H9 (cell line): ENCODE measurements around the gene TH. TPM values are rescaled to one million over a fixed set of nuclear protein-coding genes. Genes with fewer than 3 reads are reported as not detected.

Experiments used
- DNase-seq: peaks from one replicate; pipeline ENCODE4 v3.0.0-alpha.2; 2017
- H2AFZ ChIP-seq: one replicate; pipeline ENCODE4 v1.6.1; 2013; ENCODE audit warnings: mild to moderate bottlenecking, low read length, control low read depth, moderate library complexity
- H2AK5ac ChIP-seq: 2 replicates; pipeline ENCODE4 v1.6.1; 2013; ENCODE audit warnings: low read length, control low read depth, mixed read lengths; ENCODE audit not compliant: insufficient read length
- H2BK120ac ChIP-seq: one replicate; pipeline ENCODE4 v1.6.1; 2013; ENCODE audit warnings: low read depth, mild to moderate bottlenecking, low read length, control low read depth, inconsistent platforms; ENCODE audit not compliant: poor library complexity, severe bottlenecking
- H2BK12ac ChIP-seq: 2 replicates; pipeline ENCODE4 v1.6.1; 2013; ENCODE audit warnings: low read length, control low read depth, mixed read lengths, low read depth; ENCODE audit not compliant: insufficient read length
- H2BK15ac ChIP-seq: 2 replicates; pipeline ENCODE4 v1.6.1; 2013; ENCODE audit warnings: low read depth, low read length, control low read depth
- H2BK20ac ChIP-seq: one replicate; pipeline ENCODE4 v1.6.1; 2013; ENCODE audit warnings: low read depth, mild to moderate bottlenecking, low read length, control low read depth, inconsistent platforms; ENCODE audit not compliant: poor library complexity, severe bottlenecking
- H2BK5ac ChIP-seq: 2 replicates; pipeline ENCODE4 v1.6.1; 2013; ENCODE audit warnings: low read length, control low read depth, mixed read lengths; ENCODE audit not compliant: insufficient read length
- H3K14ac ChIP-seq: 2 replicates; pipeline ENCODE4 v1.6.1; 2013; ENCODE audit warnings: low read length, control low read depth; ENCODE audit not compliant: insufficient read depth
- H3K18ac ChIP-seq: 2 replicates; pipeline ENCODE4 v1.6.1; 2013; ENCODE audit warnings: low read depth, mild to moderate bottlenecking, mixed read lengths, low read length, control low read depth; ENCODE audit not compliant: insufficient read length
- H3K23ac ChIP-seq: 2 replicates; pipeline ENCODE4 v1.6.1; 2013; ENCODE audit warnings: low read length, control low read depth, mixed read lengths, low read depth; ENCODE audit not compliant: insufficient read length
- H3K23me2 ChIP-seq: 2 replicates; pipeline ENCODE4 v1.6.1; 2013; ENCODE audit warnings: low read depth, mild to moderate bottlenecking, mixed read lengths, low read length, control low read depth; ENCODE audit not compliant: insufficient read length, poor library complexity, severe bottlenecking
- H3K27ac ChIP-seq: 2 replicates; pipeline ENCODE4 v1.5.1; 2013; ENCODE audit warnings: low read length, control low read depth, mixed read lengths, low read depth; ENCODE audit not compliant: insufficient read length
- H3K27me3 ChIP-seq: 2 replicates; pipeline ENCODE4 v1.6.1; 2013; ENCODE audit warnings: low read length, control low read depth, inconsistent platforms; ENCODE audit not compliant: insufficient read depth
- H3K4ac ChIP-seq: 2 replicates; pipeline ENCODE4 v1.6.1; 2013; ENCODE audit warnings: low read depth, mild to moderate bottlenecking, control low read depth, inconsistent platforms, low read length, moderate library complexity
- H3K4me1 ChIP-seq: 2 replicates; pipeline ENCODE4 v1.6.1; 2013; ENCODE audit warnings: low read length, control low read depth, inconsistent platforms; ENCODE audit not compliant: insufficient read depth
- H3K4me2 ChIP-seq: 2 replicates; pipeline ENCODE4 v1.6.1; 2013; ENCODE audit warnings: low read length, control low read depth, mixed read lengths; ENCODE audit not compliant: insufficient read length, insufficient read depth
- H3K56ac ChIP-seq: 2 replicates; pipeline ENCODE4 v1.6.1; 2013; ENCODE audit warnings: low read depth, mild to moderate bottlenecking, mixed read lengths, low read length, control low read depth; ENCODE audit not compliant: insufficient read length
- H3K79me1 ChIP-seq: 2 replicates; pipeline ENCODE4 v1.6.1; 2013; ENCODE audit warnings: low read depth, mild to moderate bottlenecking, moderate library complexity, low read length, control low read depth, inconsistent platforms; ENCODE audit not compliant: insufficient read depth, poor library complexity, severe bottlenecking
- H3K79me2 ChIP-seq: 2 replicates; pipeline ENCODE4 v1.6.1; 2013; ENCODE audit warnings: low read length, control low read depth, inconsistent platforms; ENCODE audit not compliant: insufficient read depth
- H3K9ac ChIP-seq: 2 replicates; pipeline ENCODE4 v1.6.1; 2013; ENCODE audit warnings: low read length, control low read depth, mixed read lengths; ENCODE audit not compliant: insufficient read length; ENCODE audit errors: extremely low read depth
- H3K9me3 ChIP-seq: one replicate; pipeline ENCODE4 v1.6.1; 2013; ENCODE audit warnings: low read depth, low read length, inconsistent platforms; ENCODE audit not compliant: control insufficient read depth
- H3T11ph ChIP-seq: one replicate; pipeline ENCODE4 v1.6.1; 2013; ENCODE audit warnings: mild to moderate bottlenecking, low read length, control low read depth, inconsistent platforms
- H4K20me1 ChIP-seq: one replicate; pipeline ENCODE4 v1.6.1; 2013; ENCODE audit not compliant: control insufficient read depth, insufficient read length, insufficient read depth
- H4K5ac ChIP-seq: 2 replicates; pipeline ENCODE4 v1.6.1; 2013; ENCODE audit warnings: low read depth, mild to moderate bottlenecking, mixed read lengths, low read length, control low read depth; ENCODE audit not compliant: insufficient read length
- H4K8ac ChIP-seq: replicated peaks from 2 replicates; pipeline ENCODE4 v1.6.1; 2013; ENCODE audit warnings: low read length, control low read depth, mixed read lengths, low read depth; ENCODE audit not compliant: insufficient read length
- H4K91ac ChIP-seq: 2 replicates; pipeline ENCODE4 v1.6.1; 2013; ENCODE audit warnings: low read depth, mild to moderate bottlenecking, moderate library complexity, mixed read lengths, low read length, control low read depth; ENCODE audit not compliant: insufficient read length
- H3K27ac Mint-ChIP-seq, 3 experiments: 2 replicates in 2 of 3; 3 replicates in 1 of 3; pipeline ENCODE4 v1.8.0; 2020 to 2021; ENCODE audit warnings: mixed read lengths in 3 of 3, mild to moderate bottlenecking in 1 of 3, moderate library complexity in 1 of 3
- H3K27me3 Mint-ChIP-seq: 2 replicates; pipeline ENCODE4 v1.8.0; 2021; ENCODE audit warnings: low read depth, mild to moderate bottlenecking, moderate library complexity, mixed read lengths
- H3K36me3 Mint-ChIP-seq, 3 experiments: 2 replicates in 2 of 3; 3 replicates in 1 of 3; pipeline ENCODE4 v1.8.0; 2020 to 2021; ENCODE audit warnings: low read depth in 3 of 3, mixed read lengths in 3 of 3; ENCODE audit not compliant: insufficient read depth in 1 of 3
- H3K4me1 Mint-ChIP-seq, 2 experiments: 2 replicates each; pipeline ENCODE4 v1.8.0; 2020; ENCODE audit warnings: mixed read lengths in 2 of 2
- H3K4me3 Mint-ChIP-seq, 2 experiments: 2 replicates in 1 of 2; 3 replicates in 1 of 2; pipeline ENCODE4 v1.8.0; 2020 to 2021; ENCODE audit warnings: mild to moderate bottlenecking in 2 of 2, mixed read lengths in 2 of 2, moderate library complexity in 1 of 2
- H3K9me3 Mint-ChIP-seq, 2 experiments: 2 replicates in 1 of 2; 3 replicates in 1 of 2; pipeline ENCODE4 v1.8.0; 2020; ENCODE audit warnings: mild to moderate bottlenecking in 2 of 2, mixed read lengths in 2 of 2, moderate library complexity in 1 of 2
- CTCF ChIP-seq: fragments of 200-600 bp; sonication (generic); conservative IDR thresholded peaks from 3 replicates; pipeline ENCODE4 v1.8.0; 2021; ENCODE audit warnings: antibody characterized with exemption, mild to moderate bottlenecking
- WGBS: extraction: QIAGEN DNeasy Blood & Tissue Kit; methylation state at CpG from one replicate; pipeline ENCODE4 v1.1.7; 2013; ENCODE audit warnings: missing lambda C conversion rate, low lambda C conversion rate, mixed read lengths; ENCODE audit not compliant: insufficient read length; ENCODE audit errors: extremely low coverage; 5-methylcytosine and 5-hydroxymethylcytosine counted together
- total RNA-seq: library from RNA; stranded (reverse); gene quantifications from 2 replicates; pipeline ENCODE4 v1.2.1, GENCODE V29; 2021

TH gene
- total RNA-seq, 1 experiment from 2014 or later: not detected

GRCh38 chr11:2211113-2211971 is 39.7 kb upstream of the TH start:
- Histone ChIP-seq H3K27ac (no peak overlapping the region), H2AFZ (no peak overlapping the region), H4K20me1 (no peaks in the 10 kb centered on the region), H3K18ac (no peak overlapping the region), H3K79me1 (no peaks in the 10 kb centered on the region), H3K23me2 (no peaks in the 10 kb centered on the region), H4K91ac (no peak overlapping the region), H3K56ac (no peak overlapping the region), H3K27me3 (no peaks in the 10 kb centered on the region; the same call in 1 of the 2 replicates), H3K9ac (no peak overlapping the region), H2BK120ac (no peak overlapping the region), H3T11ph (no peak overlapping the region), H3K79me2 (no peaks in the 10 kb centered on the region), H4K8ac (no peak overlapping the region), H2AK5ac (no peak overlapping the region), H3K4me2 (no peak overlapping the region), H3K4me1 (peaks cover 3% of the 10 kb centered on the region; the same call in 1 of the 2 replicates), H2BK15ac (no peak overlapping the region), H2BK12ac (no peak overlapping the region), H3K4ac (no peak overlapping the region), H4K5ac (no peak overlapping the region), H2BK5ac (no peak overlapping the region), H2BK20ac (no peak overlapping the region), H3K14ac (no peak overlapping the region), H3K9me3 (no peaks in the 10 kb centered on the region), H3K23ac (no peak overlapping the region)
- Mint-ChIP-seq H3K27me3 (peaks cover 56% of the 10 kb centered on the region), H3K9me3 (no peaks in the 10 kb centered on the region), H3K4me3 (no peak overlapping the region), H3K36me3 (no peaks in the 10 kb centered on the region), H3K4me1 (peaks cover 14 to 15% of the 10 kb centered on the region in 2 experiments), H3K27ac (no peak overlapping the region)
- TF ChIP-seq CTCF: no peak
- peak; percentile 21 for DNase-seq
- WGBS: no CpG with 5 or more reads among the region's 30 CpGs
